GM21360 (cell line): ENCODE results near the gene HS3ST3B1.

Experiments
- ATAC-seq: cut with Tn5 transposase; IDR thresholded peaks from one replicate; pipeline ENCODE4 v1.9.1; 2021; ENCODE audit warnings: mild to moderate bottlenecking, moderate library complexity; ENCODE audit not compliant: unreplicated experiment

The HS3ST3B1 gene

GRCh38 chr17:14351493-14351892 lies 50.6 kb downstream of the HS3ST3B1 start:
- ATAC-seq, result peak; percentile 91

- ATAC-seq, result no peak
These were observed 51.3 kb downstream of the HS3ST3B1 start for GRCh38 chr17:14352136-14352535.

GRCh38 chr17:14353861-14354474 lies 53.1 kb downstream of the HS3ST3B1 start:
- ATAC-seq, result no peak

GRCh38 chr17:14354807-14355206 lies 53.9 kb downstream of the HS3ST3B1 start:
- no peak for ATAC-seq

GRCh38 chr17:14355556-14355955 lies 54.7 kb downstream of the HS3ST3B1 start:
- ATAC-seq, result no peak

GRCh38 chr17:14359163-14360020 lies 58.5 kb downstream of the HS3ST3B1 start:
- peak; percentile 96 for ATAC-seq

- ATAC-seq, result no peak
These were observed 60.0 kb downstream of the HS3ST3B1 start for GRCh38 chr17:14360856-14361255.

GRCh38 chr17:14361470-14361869 lies 60.6 kb downstream of the HS3ST3B1 start:
- ATAC-seq, result no peak

- ATAC-seq, result no peak
These were observed 61.1 kb downstream of the HS3ST3B1 start for GRCh38 chr17:14361945-14362508.

- no peak for ATAC-seq
These were observed 65.3 kb downstream of the HS3ST3B1 start for GRCh38 chr17:14366199-14366598.

- no peak for ATAC-seq
These were observed 71.6 kb downstream of the HS3ST3B1 start for GRCh38 chr17:14372461-14372860.

- no peak for ATAC-seq
These were observed 72.2 kb downstream of the HS3ST3B1 start for GRCh38 chr17:14372905-14373613.

- no peak for ATAC-seq
These were observed 72.9 kb downstream of the HS3ST3B1 start for GRCh38 chr17:14373614-14374259.

GRCh38 chr17:14374268-14374667 lies 73.4 kb downstream of the HS3ST3B1 start:
- no peak for ATAC-seq

- ATAC-seq, result no peak
These were observed 75.8 kb downstream of the HS3ST3B1 start for GRCh38 chr17:14376666-14377065.

- ATAC-seq, result no peak
These were observed 80.7 kb downstream of the HS3ST3B1 start for GRCh38 chr17:14381606-14382005.

GRCh38 chr17:14387036-14387435 lies 86.2 kb downstream of the HS3ST3B1 start:
- ATAC-seq, result no peak

GRCh38 chr17:14389681-14390080 lies 88.8 kb downstream of the HS3ST3B1 start:
- no peak for ATAC-seq

GRCh38 chr17:14393723-14394122 lies 92.8 kb downstream of the HS3ST3B1 start:
- no peak for ATAC-seq

GRCh38 chr17:14395255-14395654 lies 94.4 kb downstream of the HS3ST3B1 start:
- no peak for ATAC-seq

- no peak for ATAC-seq
These were observed 95.7 kb downstream of the HS3ST3B1 start for GRCh38 chr17:14396547-14396946.
